Measurements from ENCODE around the gene RPAP2. TPM values are rescaled to one million over a fixed set of nuclear protein-coding genes. Genes with fewer than 3 reads are reported as not detected.
"Not testable (repeated sequence)": the region's sequence is repeated elsewhere in the genome, so short reads cannot be mapped to it uniquely, and the experiment has no call there.

The RPAP2 gene
- 8.5 and 8.7 TPM in 2 replicates for total RNA-seq

GRCh38 chr1:92298573-92299476 lies at the start of gene RPAP2, which contains the start of gene GLMN:
Gene RPAP2, plus strand, starts transcription at chr1:92299059. Its CDS starts 15 bp downstream, at chr1:92299074.
Gene GLMN, minus strand, starts transcription at chr1:92298987. Its CDS starts 988 bp downstream, at chr1:92297999.
- peaks cover 13% of the 10 kb centered on the region for H3K36me3 ChIP-seq (ENCODE audit: insufficient read depth, low read length)
- TF ChIP-seq CTCF (IDR thresholded peaks at IDR 0.05; ENCODE audit: extremely low read depth, low read depth, low read length): no peak
- H3K4me2 ChIP-seq (ENCODE audit: insufficient read depth, low read length): peak within 1 kb of the TSS; percentile 94
- peaks cover 10% of the 10 kb centered on the region for H3K4me1 ChIP-seq (ENCODE audit: insufficient read depth, low read length)
- H3K27ac ChIP-seq (ENCODE audit: low read depth, low read length): peak within 1 kb of the TSS; percentile 91
- no peaks in the 10 kb centered on the region for H4K20me1 ChIP-seq (ENCODE audit: insufficient read depth, low read length)
- no peaks in the 10 kb centered on the region for H3K27me3 ChIP-seq (ENCODE audit: insufficient read depth, low read length)
- H2AFZ ChIP-seq (ENCODE audit: low read length): peak within 1 kb of the TSS; percentile 99
- DNase-seq (ENCODE audit: insufficient read length, low spot score, missing footprints): peak; percentile 92
- H3K4me3 ChIP-seq (ENCODE audit: insufficient read depth, low read length): peak within 1 kb of the TSS; percentile 97
- no peaks in the 10 kb centered on the region for H3K9me3 ChIP-seq (ENCODE audit: low read depth, low read length)
- H3K79me2 ChIP-seq (ENCODE audit: insufficient read depth, low read length): peaks cover 31% of the 10 kb centered on the region

GRCh38 chr1:92254714-92255113 lies 44.1 kb upstream of the RPAP2 start:
- not testable (repeated sequence) for DNase-seq (ENCODE audit: insufficient read length, low spot score, missing footprints); H3K79me2 ChIP-seq (ENCODE audit: insufficient read depth, low read length); H3K9me3 ChIP-seq (ENCODE audit: low read depth, low read length); H3K4me3 ChIP-seq (ENCODE audit: insufficient read depth, low read length); H2AFZ ChIP-seq (ENCODE audit: low read length); H3K36me3 ChIP-seq (ENCODE audit: insufficient read depth, low read length); H4K20me1 ChIP-seq (ENCODE audit: insufficient read depth, low read length); H3K27ac ChIP-seq (ENCODE audit: low read depth, low read length); H3K4me1 ChIP-seq (ENCODE audit: insufficient read depth, low read length); H3K27me3 ChIP-seq (ENCODE audit: insufficient read depth, low read length); H3K4me2 ChIP-seq (ENCODE audit: insufficient read depth, low read length)

- Histone ChIP-seq H3K4me2 (ENCODE audit: insufficient read depth, low read length) (no peak overlapping the region), H3K79me2 (ENCODE audit: insufficient read depth, low read length) (no peaks in the 10 kb centered on the region), H2AFZ (ENCODE audit: low read length) (no peak overlapping the region), H3K36me3 (ENCODE audit: insufficient read depth, low read length) (peaks cover 5% of the 10 kb centered on the region), H4K20me1 (ENCODE audit: insufficient read depth, low read length) (no peaks in the 10 kb centered on the region), H3K4me1 (ENCODE audit: insufficient read depth, low read length) (peaks cover 5% of the 10 kb centered on the region), H3K9me3 (ENCODE audit: low read depth, low read length) (no peaks in the 10 kb centered on the region), H3K27ac (ENCODE audit: low read depth, low read length) (no peak overlapping the region), H3K27me3 (ENCODE audit: insufficient read depth, low read length) (no peaks in the 10 kb centered on the region), H3K4me3 (ENCODE audit: insufficient read depth, low read length) (no peak overlapping the region)
- TF ChIP-seq CTCF (IDR thresholded peaks at IDR 0.05; ENCODE audit: extremely low read depth, low read depth, low read length): no peak
- DNase-seq (ENCODE audit: insufficient read length, low spot score, missing footprints): no peak
These were observed 39.5 kb upstream of the RPAP2 start for GRCh38 chr1:92259350-92259749.

- no peaks in the 10 kb centered on the region for H3K9me3 ChIP-seq (ENCODE audit: low read depth, low read length)
- no peak for TF ChIP-seq CTCF (IDR thresholded peaks at IDR 0.05; ENCODE audit: extremely low read depth, low read depth, low read length)
- no peak overlapping the region for H3K4me3 ChIP-seq (ENCODE audit: insufficient read depth, low read length)
- H2AFZ ChIP-seq (ENCODE audit: low read length): no peak overlapping the region
- DNase-seq (ENCODE audit: insufficient read length, low spot score, missing footprints): no peak
- H4K20me1 ChIP-seq (ENCODE audit: insufficient read depth, low read length): no peaks in the 10 kb centered on the region
- H3K4me1 ChIP-seq (ENCODE audit: insufficient read depth, low read length): peaks cover 5% of the 10 kb centered on the region
- H3K79me2 ChIP-seq (ENCODE audit: insufficient read depth, low read length): no peaks in the 10 kb centered on the region
- peaks cover 5% of the 10 kb centered on the region for H3K36me3 ChIP-seq (ENCODE audit: insufficient read depth, low read length)
- no peak overlapping the region for H3K4me2 ChIP-seq (ENCODE audit: insufficient read depth, low read length)
- no peaks in the 10 kb centered on the region for H3K27me3 ChIP-seq (ENCODE audit: insufficient read depth, low read length)
- H3K27ac ChIP-seq (ENCODE audit: low read depth, low read length): no peak overlapping the region
These were observed 36.3 kb upstream of the RPAP2 start for GRCh38 chr1:92262516-92262915.
